Glutamatergic neuron (in vitro differentiated cells): ENCODE data around the gene GABRR3. TPM values are rescaled to one million over a fixed set of nuclear protein-coding genes. Genes with fewer than 3 reads are reported as not detected.

Experiments used
- DNase-seq: peaks from one replicate; pipeline ENCODE4 v3.0.0; 2022
- H3K27ac Mint-ChIP-seq: one replicate; pipeline ENCODE4 v1.8.0; 2020; ENCODE audit warnings: mild to moderate bottlenecking, mixed read lengths, inconsistent platforms; ENCODE audit not compliant: unreplicated experiment
- H3K27me3 Mint-ChIP-seq: one replicate; pipeline ENCODE4 v1.8.0; 2020; ENCODE audit warnings: mild to moderate bottlenecking, moderate library complexity, mixed read lengths, inconsistent platforms; ENCODE audit not compliant: unreplicated experiment
- H3K36me3 Mint-ChIP-seq: one replicate; pipeline ENCODE4 v1.8.0; 2020; ENCODE audit warnings: mild to moderate bottlenecking, mixed read lengths, inconsistent platforms; ENCODE audit not compliant: unreplicated experiment
- H3K4me1 Mint-ChIP-seq: one replicate; pipeline ENCODE4 v1.8.0; 2020; ENCODE audit warnings: mild to moderate bottlenecking, low read depth, mixed read lengths, inconsistent platforms; ENCODE audit not compliant: unreplicated experiment
- H3K4me3 Mint-ChIP-seq: one replicate; pipeline ENCODE4 v1.8.0; 2020; ENCODE audit warnings: mild to moderate bottlenecking, mixed read lengths, inconsistent platforms; ENCODE audit not compliant: unreplicated experiment
- H3K9me3 Mint-ChIP-seq: one replicate; pipeline ENCODE4 v1.8.0; 2020; ENCODE audit warnings: mild to moderate bottlenecking, moderate library complexity, mixed read lengths, inconsistent platforms; ENCODE audit not compliant: unreplicated experiment
- total RNA-seq: library from RNA; stranded (reverse); fragmentation: NEBNext Ultra II Directional; extraction: Animal tissue kit (Norgen Biotek cat#: 25700); gene quantifications from one replicate; pipeline ENCODE4 v1.2.1, GENCODE V29; 2021; ENCODE audit not compliant: unreplicated experiment
- TF ChIP-seq, protein P1 (sequence below): fragments of 200-600 bp; sonication (generic); IDR thresholded peaks from one replicate; pipeline ENCODE4 v1.5.0; 2021; ENCODE audit not compliant: partially characterized antibody, unreplicated experiment

Gene GABRR3
- total RNA-seq, 1 donor from 2014 or later, result not detected

DNA sequence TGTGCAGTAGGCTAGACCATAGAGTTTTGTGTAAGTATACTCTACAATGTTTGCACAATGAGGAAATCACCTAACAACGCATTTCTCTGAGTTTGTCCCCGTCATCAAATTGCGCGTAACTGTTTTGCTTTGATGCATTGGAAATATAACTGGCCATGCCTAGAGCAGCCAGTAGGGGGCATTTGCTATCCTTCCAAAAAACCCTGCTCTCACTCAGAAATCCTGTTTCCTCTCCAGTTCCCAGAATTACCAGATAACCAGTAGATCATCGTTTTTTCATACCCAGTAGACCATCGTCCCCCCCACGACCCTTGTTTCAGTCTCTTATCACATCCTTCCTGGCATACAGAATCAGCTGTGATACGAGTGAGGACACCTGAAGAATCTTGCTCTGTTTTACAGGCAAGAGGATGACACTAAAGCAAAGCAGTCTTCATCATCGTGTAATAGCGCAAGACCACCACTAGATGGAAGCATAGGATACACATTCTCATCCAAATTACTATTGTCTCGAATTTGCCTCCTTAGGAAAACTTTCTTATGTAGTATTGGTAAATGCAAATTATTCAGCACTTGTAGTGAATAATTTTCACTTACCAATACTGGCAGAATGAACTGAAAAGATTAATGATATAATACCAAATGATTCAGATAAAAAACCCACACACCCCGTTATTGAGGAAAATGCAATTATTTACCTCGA lies 4.4 kb upstream of the GABRR3 start:
- Mint-ChIP-seq H3K36me3 (peaks cover 16% of the 10 kb centered on the region), H3K27me3 (no peaks in the 10 kb centered on the region), H3K4me3 (peak overlapping the region; percentile 93), H3K9me3 (peaks cover 7% of the 10 kb centered on the region), H3K27ac (peak overlapping the region; percentile 79), H3K4me1 (no peaks in the 10 kb centered on the region)
- TF ChIP-seq, protein P1, sequence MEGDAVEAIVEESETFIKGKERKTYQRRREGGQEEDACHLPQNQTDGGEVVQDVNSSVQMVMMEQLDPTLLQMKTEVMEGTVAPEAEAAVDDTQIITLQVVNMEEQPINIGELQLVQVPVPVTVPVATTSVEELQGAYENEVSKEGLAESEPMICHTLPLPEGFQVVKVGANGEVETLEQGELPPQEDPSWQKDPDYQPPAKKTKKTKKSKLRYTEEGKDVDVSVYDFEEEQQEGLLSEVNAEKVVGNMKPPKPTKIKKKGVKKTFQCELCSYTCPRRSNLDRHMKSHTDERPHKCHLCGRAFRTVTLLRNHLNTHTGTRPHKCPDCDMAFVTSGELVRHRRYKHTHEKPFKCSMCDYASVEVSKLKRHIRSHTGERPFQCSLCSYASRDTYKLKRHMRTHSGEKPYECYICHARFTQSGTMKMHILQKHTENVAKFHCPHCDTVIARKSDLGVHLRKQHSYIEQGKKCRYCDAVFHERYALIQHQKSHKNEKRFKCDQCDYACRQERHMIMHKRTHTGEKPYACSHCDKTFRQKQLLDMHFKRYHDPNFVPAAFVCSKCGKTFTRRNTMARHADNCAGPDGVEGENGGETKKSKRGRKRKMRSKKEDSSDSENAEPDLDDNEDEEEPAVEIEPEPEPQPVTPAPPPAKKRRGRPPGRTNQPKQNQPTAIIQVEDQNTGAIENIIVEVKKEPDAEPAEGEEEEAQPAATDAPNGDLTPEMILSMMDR, result peak; percentile 96
- DNase-seq, result peak; percentile 60

GRCh38 chr3:98038876-98039275 lies 3.8 kb upstream of the GABRR3 start:
- no peaks in the 10 kb centered on the region for H3K27me3 Mint-ChIP-seq
- H3K4me1 Mint-ChIP-seq, result no peaks in the 10 kb centered on the region
- H3K4me3 Mint-ChIP-seq, result no peak overlapping the region
- peaks cover 7% of the 10 kb centered on the region for H3K9me3 Mint-ChIP-seq
- no peak for DNase-seq
- no peak overlapping the region for H3K27ac Mint-ChIP-seq
- H3K36me3 Mint-ChIP-seq, result peaks cover 16% of the 10 kb centered on the region
- TF ChIP-seq, protein P1, result no peak

GRCh38 chr3:98038286-98038685 lies 3.2 kb upstream of the GABRR3 start:
- no peak for DNase-seq
- TF ChIP-seq, protein P1, result no peak
- Mint-ChIP-seq H3K4me3 (no peak overlapping the region), H3K4me1 (no peaks in the 10 kb centered on the region), H3K9me3 (peaks cover 7% of the 10 kb centered on the region), H3K27me3 (no peaks in the 10 kb centered on the region), H3K36me3 (peaks cover 16% of the 10 kb centered on the region), H3K27ac (no peak overlapping the region)

DNA sequence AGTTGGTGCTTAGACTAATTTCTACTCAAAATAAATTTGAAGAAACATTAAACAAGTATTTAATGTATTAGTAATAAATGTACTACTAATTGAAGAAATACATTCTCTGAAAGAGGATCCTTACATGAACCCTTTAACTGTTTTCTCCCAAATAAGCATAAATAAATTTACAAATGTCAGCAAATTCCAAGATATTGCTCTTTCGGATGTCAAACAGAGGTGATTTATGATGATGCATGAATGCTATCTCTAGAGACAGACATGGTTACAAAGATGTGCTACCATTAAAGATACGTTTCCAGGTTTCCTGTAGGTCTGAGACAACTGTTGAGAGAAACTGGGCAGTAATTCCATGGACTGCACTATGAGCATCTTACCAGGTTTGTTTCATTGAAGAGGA lies 629 bp downstream of the GABRR3 start:
- Mint-ChIP-seq H3K27ac (no peak overlapping the region), H3K4me3 (no peak overlapping the region), H3K4me1 (no peaks in the 10 kb centered on the region), H3K9me3 (no peaks in the 10 kb centered on the region), H3K36me3 (no peaks in the 10 kb centered on the region), H3K27me3 (no peaks in the 10 kb centered on the region)
- TF ChIP-seq, protein P1, result no peak
- no peak for DNase-seq

DNA sequence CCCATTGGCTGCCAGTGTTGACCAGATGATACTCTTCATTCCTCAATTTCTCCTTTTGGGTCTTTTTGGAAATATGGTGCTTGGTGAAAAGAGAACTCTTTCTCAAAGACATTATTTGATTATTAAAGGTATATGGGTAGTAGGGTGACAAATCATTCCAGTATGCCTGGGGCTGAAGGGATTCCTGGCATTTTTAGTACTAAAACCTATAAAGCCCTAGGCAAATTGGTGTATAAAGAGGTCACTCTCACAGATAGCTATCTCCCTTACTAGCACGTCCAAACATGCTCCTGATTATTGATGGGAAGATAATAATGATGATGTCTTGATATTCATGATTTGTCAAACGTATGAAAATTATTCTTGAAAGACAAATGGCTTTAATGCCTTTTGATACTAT lies 1.1 kb downstream of the GABRR3 start:
- DNase-seq, result no peak
- Mint-ChIP-seq H3K36me3 (no peaks in the 10 kb centered on the region), H3K4me3 (no peak overlapping the region), H3K4me1 (no peaks in the 10 kb centered on the region), H3K27ac (no peak overlapping the region), H3K9me3 (no peaks in the 10 kb centered on the region), H3K27me3 (no peaks in the 10 kb centered on the region)
- TF ChIP-seq, protein P1, result no peak
